NCI-H2107 treated with DMSO at 0.1 percent for 48 hours (cell line): ENCODE results near the gene INHBB.
"Not testable (repeated sequence)": the region's sequence is repeated elsewhere in the genome, so short reads cannot be mapped to it uniquely, and the experiment has no call there.

Experiments
- DNase-seq: peaks from one replicate; lab custom pipeline; 2025; ENCODE audit not compliant: unreplicated experiment; lab: John Stamatoyannopoulos, UW

INHBB gene

GRCh38 chr2:120316071-120316470 lies 29.9 kb upstream of the INHBB start:
- DNase-seq = no peak

- DNase-seq = no peak
Measured at GRCh38 chr2:120316528-120317179, 29.3 kb upstream of the INHBB start.

GRCh38 chr2:120317180-120317533 lies 28.8 kb upstream of the INHBB start:
- DNase-seq = no peak

GRCh38 chr2:120317916-120318315 lies 28.0 kb upstream of the INHBB start:
- no peak for DNase-seq

GRCh38 chr2:120318626-120319025 lies 27.3 kb upstream of the INHBB start:
- DNase-seq = no peak

- DNase-seq = no peak
Measured at GRCh38 chr2:120319123-120319522, 26.8 kb upstream of the INHBB start.

- DNase-seq = no peak
Measured at GRCh38 chr2:120319686-120320317, 26.1 kb upstream of the INHBB start.

- DNase-seq = no peak
Measured at GRCh38 chr2:120320318-120320851, 25.6 kb upstream of the INHBB start.

GRCh38 chr2:120320887-120321556 lies 24.9 kb upstream of the INHBB start:
- not testable (repeated sequence) for DNase-seq

- no peak for DNase-seq
Measured at GRCh38 chr2:120321721-120322284, 24.1 kb upstream of the INHBB start.

GRCh38 chr2:120322329-120322728 lies 23.6 kb upstream of the INHBB start:
- DNase-seq = no peak

- DNase-seq = no peak
Measured at GRCh38 chr2:120323214-120323613, 22.7 kb upstream of the INHBB start.

GRCh38 chr2:120323807-120324399 lies 22.0 kb upstream of the INHBB start:
- no peak for DNase-seq

- DNase-seq = no peak
Measured at GRCh38 chr2:120324933-120325332, 21.0 kb upstream of the INHBB start.

GRCh38 chr2:120326066-120326465 lies 19.9 kb upstream of the INHBB start:
- DNase-seq = no peak

GRCh38 chr2:120330946-120331822 lies 14.8 kb upstream of the INHBB start:
- DNase-seq = no peak

- no peak for DNase-seq
Measured at GRCh38 chr2:120331903-120332302, 14.0 kb upstream of the INHBB start.

GRCh38 chr2:120332384-120332783 lies 13.6 kb upstream of the INHBB start:
- DNase-seq = no peak

GRCh38 chr2:120334068-120334467 lies 11.9 kb upstream of the INHBB start:
- DNase-seq = no peak

GRCh38 chr2:120336749-120337148 lies 9.2 kb upstream of the INHBB start:
- no peak for DNase-seq

GRCh38 chr2:120338015-120338414 lies 7.9 kb upstream of the INHBB start:
- no peak for DNase-seq
